ENCODE measurements around the gene CCDC169. TPM values are rescaled to one million over a fixed set of nuclear protein-coding genes. Genes with fewer than 3 reads are reported as not detected.

The CCDC169 gene
- total RNA-seq, 3 donors from 2014 or later (not counting 1 experiment from before 2014, with no cell fraction given): not detected

GRCh38 chr13:36244073-36244472 lies 53.5 kb downstream of the CCDC169 start:
- Mint-ChIP-seq H3K36me3 (no peaks in the 10 kb centered on the region), H3K27me3 (ENCODE audit: low read depth in 2 of 2) (no peaks in the 10 kb centered on the region), H3K27ac (no peak overlapping the region), H3K4me1 (no peaks in the 10 kb centered on the region), H3K9me3 (peaks cover 0 to 1% of the 10 kb centered on the region in 2 donors), H3K4me3 (no peak overlapping the region)
- H3K4me1 ChIP-seq (ENCODE audit: control insufficient read depth, insufficient read depth, low read length): no peaks in the 10 kb centered on the region
- intact Hi-C loops (cut with micrococcal nuclease): no loop called here
- no peak overlapping the region for H3K27ac ChIP-seq (ENCODE audit: low read length)
- no peaks in the 10 kb centered on the region for H3K9me3 ChIP-seq (ENCODE audit: control insufficient read depth, insufficient read depth, low read length)
- H3K4me3 ChIP-seq (ENCODE audit: low read length): no peak overlapping the region
- no peak for TF ChIP-seq CTCF (IDR thresholded peaks at IDR 0.05)
- DNase-seq (no peak), ATAC-seq (no peak)
- no peaks in the 10 kb centered on the region for H3K36me3 ChIP-seq (ENCODE audit: control insufficient read depth, insufficient read depth, low read length)
- no peaks in the 10 kb centered on the region for H3K27me3 ChIP-seq (ENCODE audit: control insufficient read depth, insufficient read depth, low read length)
- WGBS (ENCODE audit: insufficient coverage): 84% methylated on average over 2 of the region's 2 CpGs

GRCh38 chr13:36242761-36243160 lies 54.9 kb downstream of the CCDC169 start:
- Histone ChIP-seq H3K27me3 (ENCODE audit: control insufficient read depth, insufficient read depth, low read length) (no peaks in the 10 kb centered on the region), H3K4me1 (ENCODE audit: control insufficient read depth, insufficient read depth, low read length) (no peaks in the 10 kb centered on the region), H3K27ac (ENCODE audit: low read length) (no peak overlapping the region), H3K36me3 (ENCODE audit: control insufficient read depth, insufficient read depth, low read length) (no peaks in the 10 kb centered on the region), H3K9me3 (ENCODE audit: control insufficient read depth, insufficient read depth, low read length) (no peaks in the 10 kb centered on the region), H3K4me3 (ENCODE audit: low read length) (no peak overlapping the region)
- intact Hi-C loops (cut with micrococcal nuclease): no loop called here
- Mint-ChIP-seq H3K27ac (no peak overlapping the region), H3K36me3 (no peaks in the 10 kb centered on the region), H3K4me1 (no peaks in the 10 kb centered on the region), H3K27me3 (ENCODE audit: low read depth in 2 of 2) (no peaks in the 10 kb centered on the region), H3K9me3 (peaks cover 0 to 2% of the 10 kb centered on the region in 2 donors), H3K4me3 (no peak overlapping the region)
- 88% methylated on average over 2 of the region's 2 CpGs for WGBS (ENCODE audit: insufficient coverage)
- DNase-seq (no peak), ATAC-seq (no peak)
- no peak for TF ChIP-seq CTCF (IDR thresholded peaks at IDR 0.05)

- Histone ChIP-seq H3K4me3 (ENCODE audit: low read length) (no peak overlapping the region), H3K36me3 (ENCODE audit: control insufficient read depth, insufficient read depth, low read length) (no peaks in the 10 kb centered on the region), H3K27me3 (ENCODE audit: control insufficient read depth, insufficient read depth, low read length) (no peaks in the 10 kb centered on the region), H3K9me3 (ENCODE audit: control insufficient read depth, insufficient read depth, low read length) (no peaks in the 10 kb centered on the region), H3K27ac (ENCODE audit: low read length) (no peak overlapping the region), H3K4me1 (ENCODE audit: control insufficient read depth, insufficient read depth, low read length) (no peaks in the 10 kb centered on the region)
- no peak overlapping the region for H3K27ac Mint-ChIP-seq
- no peak for TF ChIP-seq CTCF (IDR thresholded peaks at IDR 0.05)
- H3K36me3 Mint-ChIP-seq: no peaks in the 10 kb centered on the region
- DNase-seq (no peak), ATAC-seq (no peak)
- H3K4me3 Mint-ChIP-seq: no peak overlapping the region
- H3K27me3 Mint-ChIP-seq (ENCODE audit: low read depth in 2 of 2): no peaks in the 10 kb centered on the region
- intact Hi-C loops (cut with micrococcal nuclease): no loop called here
- 65% methylated on average over 3 of the region's 3 CpGs for WGBS (ENCODE audit: insufficient coverage)
- peaks cover 5 to 10% of the 10 kb centered on the region in 2 donors for H3K9me3 Mint-ChIP-seq
- no peaks in the 10 kb centered on the region for H3K4me1 Mint-ChIP-seq
These were observed 66.4 kb downstream of the CCDC169 start for GRCh38 chr13:36231236-36231635.

GRCh38 chr13:36224730-36225129 lies 72.9 kb downstream of the CCDC169 start:
- no peak for TF ChIP-seq CTCF (IDR thresholded peaks at IDR 0.05)
- Mint-ChIP-seq H3K27ac (no peak overlapping the region), H3K9me3 (peaks cover 3 to 10% of the 10 kb centered on the region in 2 donors), H3K36me3 (no peaks in the 10 kb centered on the region), H3K27me3 (ENCODE audit: low read depth in 2 of 2) (no peaks in the 10 kb centered on the region), H3K4me3 (no peak overlapping the region), H3K4me1 (no peaks in the 10 kb centered on the region)
- H3K4me1 ChIP-seq (ENCODE audit: control insufficient read depth, insufficient read depth, low read length): no peaks in the 10 kb centered on the region
- no peaks in the 10 kb centered on the region for H3K27me3 ChIP-seq (ENCODE audit: control insufficient read depth, insufficient read depth, low read length)
- no peaks in the 10 kb centered on the region for H3K9me3 ChIP-seq (ENCODE audit: control insufficient read depth, insufficient read depth, low read length)
- ATAC-seq (no peak), DNase-seq (no peak)
- H3K36me3 ChIP-seq (ENCODE audit: control insufficient read depth, insufficient read depth, low read length): no peaks in the 10 kb centered on the region
- H3K27ac ChIP-seq (ENCODE audit: low read length): no peak overlapping the region
- H3K4me3 ChIP-seq (ENCODE audit: low read length): no peak overlapping the region
- 73% methylated on average over 1 of the region's 1 CpG for WGBS (ENCODE audit: insufficient coverage)
- intact Hi-C loops (cut with micrococcal nuclease): no loop called here
